Omental fat pad (tissue), 4 donors: ENCODE measurements around the gene ALG2. TPM values are rescaled to one million over a fixed set of nuclear protein-coding genes. Genes with fewer than 3 reads are reported as not detected.

Source experiments
- ATAC-seq: fragments of 150-250 bp; one replicate; pipeline ENCODE4 v1.9.1; 2016; ENCODE audit warnings: mild to moderate bottlenecking, moderate library complexity; ENCODE audit not compliant: low FRiP score
- DNase-seq: peaks from one replicate; pipeline ENCODE4 v3.0.0-alpha.2; 2019; ENCODE audit warnings: low spot score
- total RNA-seq, 4 donors: library from RNA; depleted of rRNA; stranded (reverse); fragments of >200 nt; gene quantifications; one replicate each; pipeline ENCODE4 v1.1.0, GENCODE V29; 2016
- TF ChIP-seq, protein P1 (sequence below), 3 donors: fragments of 450-650 bp; IDR thresholded peaks; one replicate each; pipeline ENCODE4 v1.5.1; 2016 to 2017; ENCODE audit warnings: antibody characterized with exemption in 3 of 3, mild to moderate bottlenecking in 3 of 3, moderate library complexity in 2 of 3

The ALG2 gene
- total RNA-seq, 4 donors from 2014 or later = 29.6 to 62.9 (median 44.5) TPM

DNA sequence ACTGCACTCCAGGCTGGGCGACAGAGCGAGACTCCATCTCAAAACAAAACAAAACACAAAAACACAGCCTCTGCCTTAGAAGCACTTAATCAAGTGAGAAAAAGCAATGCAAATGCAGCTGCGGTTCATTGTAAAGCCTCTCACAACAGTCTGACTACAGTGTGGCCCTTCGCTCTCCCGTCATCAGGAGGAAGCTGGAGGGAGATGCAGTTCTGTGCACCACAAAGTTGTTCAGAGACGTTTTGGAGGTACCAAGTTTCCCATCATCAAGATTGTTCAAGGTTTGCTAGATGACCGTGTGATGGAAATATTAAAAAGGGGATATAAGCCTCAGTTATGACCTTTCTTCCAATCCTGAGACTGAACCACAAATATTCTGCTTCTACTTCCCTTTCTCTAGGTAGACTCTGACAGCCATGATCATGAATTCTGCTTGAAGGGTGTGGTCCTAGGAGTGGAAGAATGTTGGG lies 41.2 kb upstream of the ALG2 start:
- TF ChIP-seq, protein P1, sequence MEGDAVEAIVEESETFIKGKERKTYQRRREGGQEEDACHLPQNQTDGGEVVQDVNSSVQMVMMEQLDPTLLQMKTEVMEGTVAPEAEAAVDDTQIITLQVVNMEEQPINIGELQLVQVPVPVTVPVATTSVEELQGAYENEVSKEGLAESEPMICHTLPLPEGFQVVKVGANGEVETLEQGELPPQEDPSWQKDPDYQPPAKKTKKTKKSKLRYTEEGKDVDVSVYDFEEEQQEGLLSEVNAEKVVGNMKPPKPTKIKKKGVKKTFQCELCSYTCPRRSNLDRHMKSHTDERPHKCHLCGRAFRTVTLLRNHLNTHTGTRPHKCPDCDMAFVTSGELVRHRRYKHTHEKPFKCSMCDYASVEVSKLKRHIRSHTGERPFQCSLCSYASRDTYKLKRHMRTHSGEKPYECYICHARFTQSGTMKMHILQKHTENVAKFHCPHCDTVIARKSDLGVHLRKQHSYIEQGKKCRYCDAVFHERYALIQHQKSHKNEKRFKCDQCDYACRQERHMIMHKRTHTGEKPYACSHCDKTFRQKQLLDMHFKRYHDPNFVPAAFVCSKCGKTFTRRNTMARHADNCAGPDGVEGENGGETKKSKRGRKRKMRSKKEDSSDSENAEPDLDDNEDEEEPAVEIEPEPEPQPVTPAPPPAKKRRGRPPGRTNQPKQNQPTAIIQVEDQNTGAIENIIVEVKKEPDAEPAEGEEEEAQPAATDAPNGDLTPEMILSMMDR (IDR thresholded peaks at IDR 0.05) = no peak
- DNase-seq (no peak), ATAC-seq (no peak)

DNA sequence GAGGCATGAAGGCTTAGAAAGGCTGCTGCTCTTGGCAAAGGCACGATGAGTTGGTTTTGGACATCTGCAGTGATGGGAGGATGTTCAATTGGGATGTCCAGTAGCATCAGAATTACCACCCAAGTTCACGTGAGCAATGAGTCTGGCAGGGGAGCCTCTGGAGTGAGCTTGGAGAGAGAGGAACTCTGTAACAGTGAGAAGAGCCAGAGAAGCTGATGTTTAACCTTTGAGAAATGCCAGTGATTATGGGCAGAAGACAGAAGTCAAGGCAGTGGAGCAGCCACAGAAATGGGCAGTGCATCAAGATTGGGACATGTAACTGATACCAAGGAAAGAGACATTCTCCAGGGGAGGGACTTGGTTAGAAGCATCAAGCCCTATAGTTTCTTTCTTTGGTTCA lies 40.2 kb upstream of the ALG2 start:
- TF ChIP-seq, protein P1 (IDR thresholded peaks at IDR 0.05) = no peak
- DNase-seq = no peak
- ATAC-seq = no peak

DNA sequence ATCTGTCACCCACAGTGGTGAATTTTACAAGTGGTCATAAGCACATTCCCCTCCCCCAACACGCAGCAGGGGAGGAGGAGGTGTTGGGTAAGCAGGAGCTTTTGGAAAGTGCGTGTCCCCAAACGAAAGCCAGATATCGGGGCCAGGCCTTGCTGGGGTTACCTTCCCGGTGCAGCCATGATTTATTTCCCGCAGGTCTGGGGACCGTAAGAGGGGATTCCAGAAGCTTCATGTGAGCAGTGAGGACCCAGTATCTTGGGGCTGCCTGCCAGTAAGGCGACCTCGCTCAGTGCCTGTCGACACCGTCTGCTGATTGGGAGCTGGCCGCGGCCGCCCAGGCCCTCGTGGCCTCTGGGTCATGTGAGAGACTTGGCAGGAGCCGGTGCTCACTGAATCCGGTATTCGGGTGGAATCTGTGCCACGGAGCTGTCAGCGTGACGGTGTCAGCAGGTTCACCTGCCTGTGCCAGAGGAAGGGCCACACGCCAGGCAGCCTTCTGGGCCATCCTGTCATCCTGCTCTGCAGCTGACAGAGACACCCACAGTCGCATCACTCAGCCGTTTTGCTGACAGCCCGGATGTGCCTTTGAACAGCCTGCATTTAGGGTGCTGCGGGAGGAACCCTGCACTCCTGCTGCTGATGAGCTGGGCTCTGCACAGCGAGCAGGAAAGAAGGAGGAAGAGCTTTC lies 37.6 kb upstream of the ALG2 start:
- TF ChIP-seq, protein P1 (IDR thresholded peaks at IDR 0.05) = no peak
- peak; percentile 24 for DNase-seq
- ATAC-seq = peak; percentile 87

DNA sequence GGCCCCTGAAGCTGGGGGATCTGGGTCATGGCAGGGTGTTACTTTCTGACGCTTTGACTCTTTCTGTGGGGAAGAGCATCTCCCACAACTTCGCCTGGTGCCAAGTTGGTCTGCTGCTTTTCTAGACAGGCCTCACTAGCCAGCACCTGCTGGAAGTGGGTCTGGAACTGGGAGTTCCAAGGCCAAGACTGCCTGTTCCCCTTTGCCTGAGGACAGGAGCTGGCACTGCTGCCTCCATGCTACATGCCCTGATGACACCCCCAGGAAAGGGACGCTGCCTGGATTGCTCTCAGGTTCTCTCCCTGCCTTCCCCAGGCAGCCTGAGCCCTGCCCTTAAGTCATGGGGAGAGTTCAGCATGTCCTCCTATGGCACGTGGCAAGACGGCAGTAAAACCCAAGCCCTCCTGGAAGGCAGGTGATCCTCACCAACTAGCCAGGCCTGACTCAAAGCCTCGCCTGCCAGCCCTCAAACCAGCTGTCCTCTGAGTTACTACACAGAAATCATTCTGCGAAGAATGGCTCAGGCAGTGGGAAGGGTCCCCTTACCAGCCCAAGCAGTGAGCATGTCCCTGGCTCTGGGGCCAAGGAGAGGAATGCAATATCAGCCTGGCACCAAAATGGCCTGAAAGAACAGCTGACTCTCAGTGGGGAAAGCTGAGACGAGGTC lies 36.1 kb upstream of the ALG2 start:
- DNase-seq (no peak), ATAC-seq (no peak)
- TF ChIP-seq, protein P1 (IDR thresholded peaks at IDR 0.05) = no peak

DNA sequence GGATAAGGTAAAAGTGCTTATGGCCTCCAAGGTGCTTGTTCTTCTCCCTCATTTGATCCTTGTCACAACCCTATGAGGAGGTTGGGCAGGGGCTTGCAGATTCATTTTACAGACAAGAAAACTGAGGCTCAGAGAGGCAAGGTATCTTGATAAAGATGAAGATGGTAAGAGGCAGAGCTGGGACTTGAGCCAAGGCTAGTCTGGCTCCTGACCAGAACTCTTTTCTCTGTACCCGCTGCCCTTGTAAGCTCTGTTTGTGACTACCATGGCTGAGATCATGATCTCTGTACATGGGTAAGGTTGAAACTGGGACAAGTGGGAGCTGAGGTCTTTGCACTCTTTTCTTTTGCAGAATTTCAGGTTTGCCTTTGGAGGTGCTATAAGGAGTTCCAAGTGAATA lies 33.9 kb upstream of the ALG2 start:
- DNase-seq (no peak), ATAC-seq (no peak)
- TF ChIP-seq, protein P1 (IDR thresholded peaks at IDR 0.05) = no peak

DNA sequence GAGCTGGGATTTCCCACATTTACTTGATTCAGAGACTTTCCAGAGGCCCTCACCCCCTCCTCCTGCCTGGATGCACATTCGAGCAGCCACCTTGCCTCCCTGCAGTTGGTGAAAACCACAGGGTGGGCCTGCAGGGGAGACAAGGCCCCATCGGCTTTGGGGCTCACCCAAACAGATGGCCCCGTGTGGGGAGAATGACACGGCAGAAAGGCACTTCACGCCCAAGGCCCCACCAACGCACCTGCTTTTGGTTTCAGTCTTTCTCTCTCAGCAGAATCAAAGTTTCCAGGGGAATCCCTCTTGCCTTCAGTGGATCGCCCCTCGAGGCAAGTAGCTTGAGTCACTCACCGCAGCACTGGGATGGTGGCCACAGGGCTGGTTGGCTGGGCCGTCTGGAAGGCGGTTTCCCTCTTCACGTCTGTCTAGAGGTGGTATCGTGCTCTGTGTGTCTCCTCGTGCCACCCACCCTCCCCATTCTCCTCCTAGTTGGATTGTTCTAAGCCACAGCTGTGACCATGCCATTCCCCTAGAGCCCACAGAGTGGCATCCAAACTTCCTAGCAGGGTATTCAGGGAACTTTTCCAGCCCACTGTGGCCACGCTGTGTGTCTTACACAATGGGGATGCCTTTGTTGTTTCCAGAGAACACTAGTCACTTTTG lies 32.2 kb upstream of the ALG2 start:
- TF ChIP-seq, protein P1 (IDR thresholded peaks at IDR 0.05) = no peak
- no peak for ATAC-seq

More for the DNA sequence above, 32.2 kb upstream of the ALG2 start:
- no peak for DNase-seq
